Neuronal stem cell (in vitro differentiated cells): Measurements from ENCODE around the gene LORICRIN.
A peak's percentile ranks its signal among the peaks of the same experiment; 100 is the strongest.

Source experiments
- DNase-seq: peaks from one replicate; pipeline ENCODE4 v3.0.0-alpha.2; 2013; ENCODE audit warnings: low spot score
- H2AFZ ChIP-seq: one replicate; pipeline ENCODE4 v1.6.1; 2013; ENCODE audit warnings: mild to moderate bottlenecking, low read length, inconsistent platforms
- H2AK5ac ChIP-seq: 2 replicates; pipeline ENCODE4 v1.6.1; 2013; ENCODE audit warnings: low read depth, mild to moderate bottlenecking, inconsistent platforms, low read length, moderate library complexity, mixed read lengths
- H2BK120ac ChIP-seq: 2 replicates; pipeline ENCODE4 v1.6.1; 2013; ENCODE audit warnings: low read depth, mild to moderate bottlenecking, inconsistent platforms, low read length, moderate library complexity, mixed read lengths
- H2BK12ac ChIP-seq: one replicate; pipeline ENCODE4 v1.6.1; 2013; ENCODE audit warnings: low read length, inconsistent platforms
- H2BK15ac ChIP-seq: 2 replicates; pipeline ENCODE4 v1.6.1; 2013; ENCODE audit warnings: mild to moderate bottlenecking, low read length, inconsistent platforms, mixed read lengths
- H2BK5ac ChIP-seq: one replicate; pipeline ENCODE4 v1.6.1; 2013; ENCODE audit warnings: inconsistent platforms, mild to moderate bottlenecking, low read length, moderate library complexity
- H3K14ac ChIP-seq: one replicate; pipeline ENCODE4 v1.6.1; 2013; ENCODE audit warnings: low read length, inconsistent platforms
- H3K18ac ChIP-seq: 2 replicates; pipeline ENCODE4 v1.6.1; 2013; ENCODE audit warnings: low read length, inconsistent platforms
- H3K23ac ChIP-seq: 2 replicates; pipeline ENCODE4 v1.6.1; 2013; ENCODE audit warnings: low read depth, mild to moderate bottlenecking, mixed read lengths, low read length, inconsistent platforms; ENCODE audit not compliant: poor library complexity
- H3K27ac ChIP-seq: replicated peaks from 3 replicates; pipeline ENCODE4 v1.5.1; 2013; ENCODE audit warnings: low read length, inconsistent platforms
- H3K27me3 ChIP-seq, 3 experiments: 2 replicates each; pipeline ENCODE4 v1.6.1; 2013; ENCODE audit warnings: low read length in 3 of 3, mild to moderate bottlenecking in 2 of 3, inconsistent platforms in 1 of 3, low read depth in 1 of 3, mixed read lengths in 1 of 3, moderate library complexity in 1 of 3; ENCODE audit not compliant: control insufficient read depth in 3 of 3, insufficient read depth in 3 of 3
- H3K36me3 ChIP-seq, 2 donors: replicated peaks in 1 of 2; 2 replicates each; pipeline ENCODE4 v1.6.1; 2013; ENCODE audit warnings: low read length in 2 of 2; ENCODE audit not compliant: control insufficient read depth in 2 of 2, insufficient read depth in 2 of 2
- H3K4ac ChIP-seq: 2 replicates; pipeline ENCODE4 v1.6.1; 2013; ENCODE audit warnings: inconsistent platforms, mild to moderate bottlenecking, low read length, moderate library complexity
- H3K4me1 ChIP-seq, 2 donors: 1 replicate in 1 of 2; 2 replicates in 1 of 2; pipeline ENCODE4 v1.6.1; 2013; ENCODE audit warnings: low read length in 2 of 2, low read depth in 1 of 2; ENCODE audit not compliant: control insufficient read depth in 2 of 2, insufficient read depth in 1 of 2
- H3K4me2 ChIP-seq: one replicate; pipeline ENCODE4 v1.6.1; 2013; ENCODE audit warnings: mild to moderate bottlenecking, low read length, inconsistent platforms; ENCODE audit not compliant: insufficient read depth, poor library complexity, severe bottlenecking
- H3K4me3 ChIP-seq, 2 donors: 2 replicates each; pipeline ENCODE4 v1.5.1; 2013; ENCODE audit warnings: low read length in 2 of 2, mild to moderate bottlenecking in 2 of 2, inconsistent platforms in 1 of 2, moderate library complexity in 1 of 2
- H3K79me1 ChIP-seq: one replicate; pipeline ENCODE4 v1.6.1; 2013; ENCODE audit warnings: low read depth, mild to moderate bottlenecking, inconsistent platforms, low read length, moderate library complexity
- H3K9ac ChIP-seq: one replicate; pipeline ENCODE4 v1.6.1; 2013; ENCODE audit warnings: mild to moderate bottlenecking, low read depth, low read length, inconsistent platforms; ENCODE audit not compliant: poor library complexity
- H3K9me3 ChIP-seq, 2 donors: replicated peaks in 1 of 2; 2 replicates each; pipeline versions ENCODE3 to v1.6.1; 2013; ENCODE audit warnings: low read length in 2 of 2, mild to moderate bottlenecking in 2 of 2, inconsistent platforms in 1 of 2, low read depth in 1 of 2, mixed read lengths in 1 of 2, moderate library complexity in 1 of 2; ENCODE audit not compliant: control insufficient read depth in 2 of 2, insufficient read depth in 1 of 2
- H4K8ac ChIP-seq: one replicate; pipeline ENCODE4 v1.6.1; 2013; ENCODE audit warnings: low read depth, mild to moderate bottlenecking, inconsistent platforms, low read length, moderate library complexity
- H4K91ac ChIP-seq: one replicate; pipeline ENCODE4 v1.6.1; 2013; ENCODE audit warnings: low read length, low read depth, mild to moderate bottlenecking, inconsistent platforms; ENCODE audit not compliant: poor library complexity
- WGBS, 2 donors: extraction: QIAGEN DNeasy Blood & Tissue Kit; methylation state at CpG; one replicate each; pipeline ENCODE4 v1.1.7; 2013; ENCODE audit warnings: missing lambda C conversion rate in 2 of 2, mixed read lengths in 1 of 2; ENCODE audit not compliant: insufficient read length in 2 of 2, insufficient replicate concordance in 1 of 2; ENCODE audit errors: extremely low coverage in 2 of 2; 5-methylcytosine and 5-hydroxymethylcytosine counted together

LORICRIN gene

DNA sequence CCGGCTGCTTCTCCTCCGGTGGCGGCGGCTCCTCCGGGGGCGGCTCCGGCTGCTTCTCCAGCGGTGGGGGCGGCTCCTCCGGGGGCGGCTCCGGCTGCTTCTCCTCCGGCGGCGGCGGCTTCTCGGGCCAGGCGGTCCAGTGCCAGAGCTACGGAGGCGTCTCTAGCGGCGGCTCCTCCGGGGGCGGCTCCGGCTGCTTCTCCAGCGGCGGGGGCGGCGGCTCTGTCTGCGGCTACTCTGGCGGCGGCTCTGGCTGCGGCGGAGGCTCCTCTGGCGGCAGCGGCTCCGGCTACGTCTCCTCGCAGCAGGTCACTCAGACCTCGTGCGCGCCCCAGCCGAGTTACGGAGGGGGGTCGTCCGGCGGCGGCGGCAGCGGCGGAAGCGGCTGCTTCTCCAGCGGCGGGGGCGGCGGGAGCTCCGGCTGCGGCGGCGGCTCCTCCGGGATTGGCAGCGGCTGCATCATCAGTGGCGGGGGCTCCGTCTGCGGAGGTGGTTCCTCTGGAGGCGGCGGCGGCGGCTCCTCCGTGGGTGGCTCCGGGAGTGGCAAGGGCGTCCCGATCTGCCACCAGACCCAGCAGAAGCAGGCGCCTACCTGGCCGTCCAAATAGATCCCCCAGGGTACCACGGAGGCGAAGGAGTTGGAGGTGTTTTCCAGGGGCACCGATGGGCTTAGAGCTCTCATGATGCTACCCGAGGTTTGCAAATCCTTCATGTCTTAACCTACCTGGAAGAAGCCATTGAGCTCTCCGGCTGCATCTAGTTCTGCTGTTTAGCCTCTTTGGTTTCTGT, 2.0 kb downstream of the LORICRIN start:
- DNase-seq: peak; percentile 46

GRCh38 chr1:153262070-153262366, 2.5 kb downstream of the LORICRIN start:
- Histone ChIP-seq H2BK12ac (no peak overlapping the region), H3K4ac (no peak overlapping the region), H3K18ac (no peak overlapping the region), H2BK120ac (no peak overlapping the region), H3K23ac (no peak overlapping the region), H2AK5ac (no peak overlapping the region), H2BK5ac (no peak overlapping the region), H3K14ac (no peak overlapping the region), H3K4me2 (peak overlapping the region; percentile 90), H4K91ac (no peak overlapping the region), H3K27ac (no peak overlapping the region), H3K36me3 (no peaks in the 10 kb centered on the region), H3K4me1 (peaks cover 0 to 5% of the 10 kb centered on the region in 2 donors), H4K8ac (no peak overlapping the region), H3K27me3 (peaks cover 3 to 42% (median 33%) of the 10 kb centered on the region in 3 experiments), H2BK15ac (no peak overlapping the region), H3K9me3 (no peaks in the 10 kb centered on the region), H3K4me3 (peak overlapping the region in 1 of 2 donors; percentile 79), H2AFZ (peak overlapping the region; percentile 68), H3K9ac (no peak overlapping the region), H3K79me1 (no peaks in the 10 kb centered on the region)
- WGBS, 2 donors: no CpG with 5 or more reads among the region's 6 CpGs
- no peak for DNase-seq

More for the DNA sequence above, 2.0 kb downstream of the LORICRIN start:
- Histone ChIP-seq H3K14ac (no peak overlapping the region), H2BK5ac (no peak overlapping the region), H2BK120ac (no peak overlapping the region), H3K4me1 (peaks cover 0 to 5% of the 10 kb centered on the region in 2 donors), H3K18ac (peak overlapping the region; percentile 72), H2AFZ (peak overlapping the region; percentile 68), H3K79me1 (no peaks in the 10 kb centered on the region), H3K4me3 (peak overlapping the region in 1 of 2 donors; percentile 79), H3K4me2 (peak overlapping the region; percentile 90), H3K27me3 (peaks cover 3 to 42% (median 33%) of the 10 kb centered on the region in 3 experiments), H3K27ac (no peak overlapping the region), H4K91ac (no peak overlapping the region), H2BK12ac (no peak overlapping the region), H3K9me3 (no peaks in the 10 kb centered on the region), H3K36me3 (no peaks in the 10 kb centered on the region), H2AK5ac (no peak overlapping the region), H3K23ac (no peak overlapping the region), H3K4ac (no peak overlapping the region), H2BK15ac (peak overlapping the region; percentile 14), H3K9ac (peak overlapping the region; percentile 68), H4K8ac (no peak overlapping the region)
- no CpG with 5 or more reads among the region's 80 CpGs for WGBS, 2 donors

DNA sequence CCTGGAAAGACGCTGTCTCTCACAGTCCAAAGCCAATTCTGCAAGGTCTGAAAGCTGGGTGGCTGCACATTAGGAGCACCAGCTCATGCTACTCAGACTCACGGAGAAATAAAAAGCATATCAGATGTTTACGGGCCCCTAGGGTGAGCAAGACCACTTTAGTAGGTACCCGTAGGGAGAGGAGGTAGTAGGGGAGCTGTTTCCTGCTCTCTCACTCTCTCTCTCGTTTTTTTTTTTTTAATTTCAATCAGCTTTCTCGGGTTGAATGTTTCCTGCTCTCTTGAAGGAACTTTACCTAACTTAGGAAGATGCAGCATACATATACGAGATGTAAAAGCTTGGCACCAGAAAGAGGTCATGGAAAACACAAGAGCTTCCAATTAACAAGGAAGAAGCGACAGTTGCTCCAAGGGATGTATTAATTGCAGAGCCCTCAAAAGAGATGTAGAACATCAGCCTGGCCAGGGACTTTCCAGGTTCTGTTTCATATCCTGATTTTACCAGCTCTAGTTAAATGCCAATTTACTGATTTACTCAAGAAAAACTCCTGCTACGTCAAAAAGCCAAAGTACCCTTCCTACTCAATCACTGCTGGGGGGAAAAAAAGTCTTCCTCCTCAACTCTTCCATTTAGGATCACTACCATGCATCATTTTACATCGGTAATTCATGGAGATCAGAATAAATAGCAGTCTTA, 3.1 kb downstream of the LORICRIN start:
- H2BK15ac ChIP-seq: no peak overlapping the region
- peaks cover 3 to 42% (median 33%) of the 10 kb centered on the region in 3 experiments for H3K27me3 ChIP-seq
- no peak overlapping the region for H3K14ac ChIP-seq
- no peak overlapping the region for H2AK5ac ChIP-seq
- H3K18ac ChIP-seq: no peak overlapping the region
- H2BK12ac ChIP-seq: no peak overlapping the region
- H2BK5ac ChIP-seq: no peak overlapping the region
- no peaks in the 10 kb centered on the region for H3K9me3 ChIP-seq
- H3K27ac ChIP-seq: no peak overlapping the region
- H3K36me3 ChIP-seq: no peaks in the 10 kb centered on the region
- H3K23ac ChIP-seq: no peak overlapping the region
- no peak overlapping the region for H2AFZ ChIP-seq
- no peak overlapping the region for H3K4ac ChIP-seq
- H3K4me2 ChIP-seq: no peak overlapping the region
- H4K8ac ChIP-seq: no peak overlapping the region
- H4K91ac ChIP-seq: no peak overlapping the region
- no peak for DNase-seq
- no peak overlapping the region for H2BK120ac ChIP-seq
- peaks cover 0 to 5% of the 10 kb centered on the region in 2 donors for H3K4me1 ChIP-seq
- no peak overlapping the region for H3K4me3 ChIP-seq
- WGBS, 2 donors: no CpG with 5 or more reads among the region's 10 CpGs
- H3K9ac ChIP-seq: no peak overlapping the region
- no peaks in the 10 kb centered on the region for H3K79me1 ChIP-seq

DNA sequence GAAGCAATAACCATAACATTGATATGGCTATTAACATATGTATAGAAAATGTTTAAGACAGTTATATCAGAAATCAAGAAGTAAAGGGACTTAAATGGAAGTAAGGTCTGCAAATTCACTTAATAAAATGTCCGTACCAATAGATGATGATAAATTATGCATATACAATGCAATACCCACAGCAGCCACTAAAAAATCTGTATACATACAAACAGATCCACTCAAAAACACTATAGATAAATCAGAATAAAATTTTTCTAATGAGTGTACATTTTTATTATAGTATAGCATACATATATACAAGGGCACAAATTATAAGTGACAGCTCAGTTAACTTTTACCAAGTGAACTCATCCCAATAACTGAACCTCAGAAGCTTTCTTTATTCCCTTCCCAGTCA, 6.0 kb downstream of the LORICRIN start:
- DNase-seq: no peak
- H2BK5ac ChIP-seq: no peak overlapping the region
- no peak overlapping the region for H3K4me2 ChIP-seq
- no peaks in the 10 kb centered on the region for H3K36me3 ChIP-seq
- no peak overlapping the region for H3K23ac ChIP-seq
- no peak overlapping the region for H4K8ac ChIP-seq
- no peak overlapping the region for H2AFZ ChIP-seq
- no peaks in the 10 kb centered on the region for H3K9me3 ChIP-seq
- H3K4me3 ChIP-seq: no peak overlapping the region
- peaks cover 0 to 5% of the 10 kb centered on the region in 2 donors for H3K4me1 ChIP-seq
- no peak overlapping the region for H2BK12ac ChIP-seq
- H3K79me1 ChIP-seq: no peaks in the 10 kb centered on the region
- H3K4ac ChIP-seq: no peak overlapping the region
- no peak overlapping the region for H3K9ac ChIP-seq
- peaks cover 3 to 25% (median 20%) of the 10 kb centered on the region in 3 experiments for H3K27me3 ChIP-seq
- H3K18ac ChIP-seq: no peak overlapping the region
- H2AK5ac ChIP-seq: no peak overlapping the region
- H2BK15ac ChIP-seq: no peak overlapping the region
- H4K91ac ChIP-seq: no peak overlapping the region
- H2BK120ac ChIP-seq: no peak overlapping the region
- H3K14ac ChIP-seq: no peak overlapping the region
- no peak overlapping the region for H3K27ac ChIP-seq
- WGBS, 2 donors: no CpG with 5 or more reads among the region's 1 CpG
